ENCODE results near the gene OR52I1. TPM values are rescaled to one million over a fixed set of nuclear protein-coding genes. Genes with fewer than 3 reads are reported as not detected.

OR52I1 gene
- total RNA-seq, 1 donor from 2014 or later, result not detected

GRCh38 chr11:4611986-4612385 is 18.1 kb downstream of the OR52I1 start:
- no peak for DNase-seq (ENCODE audit: low spot score)

- DNase-seq (ENCODE audit: low spot score), result no peak
Measured at GRCh38 chr11:4615856-4616444, 22.1 kb downstream of the OR52I1 start.

- DNase-seq (ENCODE audit: low spot score), result no peak
Measured at GRCh38 chr11:4619514-4619913, 25.7 kb downstream of the OR52I1 start.

GRCh38 chr11:4626207-4627099 is 32.6 kb downstream of the OR52I1 start:
- DNase-seq (ENCODE audit: low spot score), result no peak

- DNase-seq (ENCODE audit: low spot score), result no peak
Measured at GRCh38 chr11:4636136-4636535, 42.3 kb downstream of the OR52I1 start.

- DNase-seq (ENCODE audit: low spot score), result no peak
Measured at GRCh38 chr11:4636962-4637661, 43.3 kb downstream of the OR52I1 start, which contains the start of gene OR51D1. OR51D1 (plus strand) TSS chr11:4637477; CDS start chr11:4639791, 2,314 bp downstream.

- no peak for DNase-seq (ENCODE audit: low spot score)
Measured at GRCh38 chr11:4637662-4638047, 43.8 kb downstream of the OR52I1 start.

- DNase-seq (ENCODE audit: low spot score), result no peak
Measured at GRCh38 chr11:4639931-4640330, 46.1 kb downstream of the OR52I1 start.

- no peak for DNase-seq (ENCODE audit: low spot score)
Measured at GRCh38 chr11:4641501-4641900, 47.7 kb downstream of the OR52I1 start.

- DNase-seq (ENCODE audit: low spot score), result no peak
Measured at GRCh38 chr11:4642043-4642442, 48.2 kb downstream of the OR52I1 start.

- DNase-seq (ENCODE audit: low spot score), result no peak
Measured at GRCh38 chr11:4643076-4643475, 49.2 kb downstream of the OR52I1 start.

GRCh38 chr11:4643682-4644081 is 49.8 kb downstream of the OR52I1 start, which contains the start of gene OR51E1:
OR51E1 (plus strand) TSS chr11:4643982; CDS start chr11:4652527, 8,545 bp downstream.
- DNase-seq (ENCODE audit: low spot score), result no peak

GRCh38 chr11:4644233-4644632 is 50.4 kb downstream of the OR52I1 start:
- no peak for DNase-seq (ENCODE audit: low spot score)

Other genes with a start within 250 kb of the OR52I1 start
- gene OR52B4, start 225.7 kb upstream of the OR52I1 start, total RNA-seq, result not detected
- gene TRIM21, start 200.3 kb upstream of the OR52I1 start, total RNA-seq, result 18.4 TPM
- gene OR52K2, start 144.7 kb upstream of the OR52I1 start, total RNA-seq, result not detected
- not detected for gene OR52K1, start 111.4 kb upstream of the OR52I1 start, total RNA-seq
- gene OR52M1, start 48.8 kb upstream of the OR52I1 start, total RNA-seq, result not detected
- not detected for gene OR52I2, start 12.3 kb upstream of the OR52I1 start, total RNA-seq
- gene TRIM68, start 14.2 kb downstream of the OR52I1 start, total RNA-seq, result 4.2 TPM
- gene OR51D1, start 43.4 kb downstream of the OR52I1 start, total RNA-seq, result not detected
- 1.5 TPM for gene OR51E1, start 49.9 kb downstream of the OR52I1 start, total RNA-seq
- gene OR51E2, start 103.8 kb downstream of the OR52I1 start, total RNA-seq, result not detected
- gene MMP26, start 110.7 kb downstream of the OR52I1 start, total RNA-seq, result not detected
- gene OR51F1, start 175.9 kb downstream of the OR52I1 start, total RNA-seq, result not detected
- not detected for gene OR52R1, start 210.3 kb downstream of the OR52I1 start, total RNA-seq
- gene OR51F2, start 227.3 kb downstream of the OR52I1 start, total RNA-seq, result not detected

All from mesenteric fat pad (tissue), 1 donor.